HG03520 (cell line): ENCODE data around the gene RFC1.

ENCODE experiments used
- ATAC-seq: cut with Tn5 transposase; IDR thresholded peaks from one replicate; pipeline ENCODE4 v1.9.1; 2021; ENCODE audit warnings: mild to moderate bottlenecking, moderate library complexity; ENCODE audit not compliant: unreplicated experiment

RFC1 gene

DNA sequence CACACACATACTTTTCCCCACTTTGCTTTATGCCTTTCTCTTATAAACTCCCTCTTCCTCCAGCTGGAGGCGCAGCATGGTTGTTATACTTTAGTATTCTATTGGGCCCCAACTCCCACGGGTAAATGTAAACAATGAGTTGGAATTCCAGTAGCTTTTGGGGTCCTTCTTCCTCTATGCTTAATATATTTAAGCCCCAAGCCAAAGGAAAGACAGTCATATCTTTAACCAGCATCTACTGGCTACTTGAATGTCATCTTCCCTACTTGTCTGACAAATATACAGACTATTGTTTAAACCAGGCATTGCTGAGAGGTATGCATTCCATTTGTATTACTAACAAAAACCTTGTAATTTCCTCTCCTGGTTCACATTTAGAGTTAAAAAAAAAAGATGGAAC, 110.9 kb downstream of the RFC1 start:
- no peak for ATAC-seq

DNA sequence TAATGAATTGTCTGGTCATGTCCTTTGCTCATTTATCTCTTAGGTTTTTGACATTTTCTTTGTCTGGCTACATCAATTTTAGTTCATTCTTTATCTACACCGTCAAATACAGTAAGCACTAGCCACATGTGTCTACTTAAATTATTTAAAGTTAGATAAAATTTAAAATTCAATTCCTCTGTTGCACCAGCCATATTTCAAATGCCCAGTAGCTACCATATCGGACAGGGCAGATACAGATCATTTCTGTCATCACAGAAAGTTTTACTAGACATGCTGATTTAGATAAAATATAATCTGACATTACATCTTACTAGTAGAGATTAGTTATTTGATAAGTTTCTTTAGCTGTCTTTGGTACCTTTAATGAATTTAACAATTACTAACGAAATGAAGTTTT, 122.7 kb downstream of the RFC1 start:
- no peak for ATAC-seq
